GM19463 (cell line): ENCODE measurements around the gene RUFY3.
"Not testable (repeated sequence)": the region's sequence is repeated elsewhere in the genome, so short reads cannot be mapped to it uniquely, and the experiment has no call there.

Experiments used
- ATAC-seq: cut with Tn5 transposase; IDR thresholded peaks from one replicate; pipeline ENCODE4 v1.9.1; 2021; ENCODE audit warnings: mild to moderate bottlenecking, moderate library complexity; ENCODE audit not compliant: unreplicated experiment

The RUFY3 gene, protein sequence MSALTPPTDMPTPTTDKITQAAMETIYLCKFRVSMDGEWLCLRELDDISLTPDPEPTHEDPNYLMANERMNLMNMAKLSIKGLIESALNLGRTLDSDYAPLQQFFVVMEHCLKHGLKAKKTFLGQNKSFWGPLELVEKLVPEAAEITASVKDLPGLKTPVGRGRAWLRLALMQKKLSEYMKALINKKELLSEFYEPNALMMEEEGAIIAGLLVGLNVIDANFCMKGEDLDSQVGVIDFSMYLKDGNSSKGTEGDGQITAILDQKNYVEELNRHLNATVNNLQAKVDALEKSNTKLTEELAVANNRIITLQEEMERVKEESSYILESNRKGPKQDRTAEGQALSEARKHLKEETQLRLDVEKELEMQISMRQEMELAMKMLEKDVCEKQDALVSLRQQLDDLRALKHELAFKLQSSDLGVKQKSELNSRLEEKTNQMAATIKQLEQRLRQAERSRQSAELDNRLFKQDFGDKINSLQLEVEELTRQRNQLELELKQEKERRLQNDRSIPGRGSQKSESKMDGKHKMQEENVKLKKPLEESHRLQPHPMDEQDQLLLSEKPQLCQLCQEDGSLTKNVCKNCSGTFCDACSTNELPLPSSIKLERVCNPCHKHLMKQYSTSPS

DNA sequence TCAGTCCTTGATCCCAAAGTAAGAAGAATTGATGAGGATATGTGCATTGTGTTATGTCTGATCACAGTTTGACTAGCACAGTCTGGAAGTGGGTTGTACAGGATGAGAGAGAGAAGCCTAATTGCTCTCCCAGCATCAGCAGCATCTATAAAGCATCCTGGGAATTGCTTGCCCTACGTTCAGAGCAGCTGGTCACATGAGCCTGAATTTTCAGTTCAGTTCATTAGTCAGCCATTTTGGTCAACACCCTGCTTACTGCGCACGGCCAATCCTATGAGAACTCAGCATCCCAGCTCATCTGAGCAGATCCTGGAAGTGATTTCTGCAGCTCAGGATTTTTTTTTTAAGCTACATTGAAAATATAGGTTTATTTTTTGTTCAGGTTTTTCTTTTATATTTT lies at the start of gene RUFY3:
TSS of gene RUFY3 (plus strand) at position 218 of the 400 bp plus-strand sequence. CDS start 610 bp downstream, outside the sequence.
- ATAC-seq: no peak

DNA sequence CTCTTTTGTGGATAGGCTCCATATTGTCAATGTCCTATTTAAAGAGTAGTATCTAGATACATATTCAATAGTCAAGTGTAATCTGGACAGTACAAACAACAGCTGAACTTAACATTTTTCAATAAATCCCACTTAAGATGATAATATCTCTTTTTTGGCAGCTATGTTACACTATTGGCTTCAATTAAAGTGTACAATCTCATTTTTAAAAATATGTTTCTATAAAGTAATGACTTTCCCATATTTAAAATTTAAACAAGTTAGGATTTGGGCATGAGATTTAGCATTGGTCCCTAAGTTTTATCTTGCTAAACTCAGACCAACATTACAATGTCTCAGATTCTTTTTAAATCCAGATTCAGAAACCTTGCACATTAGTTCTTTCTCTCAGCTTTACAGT lies 47.6 kb upstream of the RUFY3 start:
- no peak for ATAC-seq

DNA sequence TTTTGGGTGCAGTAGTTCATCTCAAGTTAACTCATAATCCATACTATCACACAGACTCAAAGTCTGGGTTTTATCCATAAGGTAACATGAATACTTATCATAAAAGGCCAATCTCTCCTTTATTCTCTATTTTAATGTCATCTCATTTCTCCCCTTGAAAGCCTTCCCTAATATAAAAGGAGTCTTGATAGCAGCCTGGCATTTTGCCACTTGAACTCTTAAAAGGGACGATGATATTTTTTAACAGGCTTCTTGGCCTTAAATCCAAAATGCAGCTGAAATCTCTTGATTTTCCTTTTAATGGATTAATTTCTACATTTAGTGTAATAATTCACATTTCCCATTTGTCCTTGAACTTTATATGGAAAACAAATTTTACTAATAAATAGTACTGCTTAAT lies 47.0 kb upstream of the RUFY3 start:
- no peak for ATAC-seq

DNA sequence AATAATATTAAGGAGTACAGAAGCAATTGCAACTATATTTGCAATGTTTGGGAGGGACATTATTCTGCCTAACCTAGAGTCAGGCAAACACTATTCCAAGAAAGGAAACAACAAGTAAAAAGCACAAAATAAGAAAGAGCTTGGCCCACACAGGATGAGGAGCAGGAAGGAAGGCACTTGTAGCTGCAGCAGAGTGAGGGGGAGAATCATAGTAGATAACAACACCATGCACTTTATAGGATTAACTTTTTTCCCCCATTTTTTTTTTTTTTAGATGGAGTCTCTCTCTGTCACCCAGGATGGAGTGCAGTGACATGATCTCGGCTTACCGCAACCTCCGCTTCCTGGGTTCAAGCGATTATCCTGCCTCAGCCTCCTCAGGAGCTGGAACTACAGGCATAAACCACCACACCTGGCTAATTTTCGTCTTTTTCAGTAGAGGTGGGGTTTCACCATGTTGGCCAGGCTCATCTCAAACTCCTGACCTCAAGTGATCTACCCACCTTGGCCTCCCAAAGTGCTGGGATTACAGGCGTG lies 45.1 kb upstream of the RUFY3 start:
- ATAC-seq: no peak

DNA sequence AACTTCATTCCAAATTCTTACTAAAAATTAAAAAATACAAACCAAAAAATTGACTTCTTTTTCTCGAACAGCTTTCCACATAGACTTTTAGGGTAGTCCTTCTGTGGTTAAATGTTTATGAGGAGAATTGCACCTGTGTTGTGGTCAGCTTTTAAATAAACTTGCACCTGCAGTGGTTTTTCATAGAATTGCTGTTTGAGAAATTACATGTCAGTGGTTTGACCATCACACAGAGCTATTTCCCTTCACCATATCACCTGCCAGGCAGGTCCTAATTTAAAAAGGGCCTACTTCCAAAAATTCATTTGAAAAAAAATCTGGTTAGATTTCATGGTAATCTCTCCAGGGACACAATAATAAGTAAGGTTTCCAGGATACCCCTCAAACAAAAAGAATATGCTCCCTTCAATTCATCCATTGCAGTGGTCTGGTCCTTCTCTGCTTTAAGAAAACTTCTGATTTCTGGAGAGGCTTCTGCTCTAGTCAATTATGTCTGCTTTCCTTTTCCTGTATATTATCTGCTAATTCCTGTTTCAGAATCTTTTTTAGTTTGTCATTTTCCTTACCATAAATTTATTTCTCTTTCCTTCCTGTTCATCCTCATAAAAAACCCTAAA lies 43.3 kb upstream of the RUFY3 start:
- ATAC-seq: peak; percentile 79

DNA sequence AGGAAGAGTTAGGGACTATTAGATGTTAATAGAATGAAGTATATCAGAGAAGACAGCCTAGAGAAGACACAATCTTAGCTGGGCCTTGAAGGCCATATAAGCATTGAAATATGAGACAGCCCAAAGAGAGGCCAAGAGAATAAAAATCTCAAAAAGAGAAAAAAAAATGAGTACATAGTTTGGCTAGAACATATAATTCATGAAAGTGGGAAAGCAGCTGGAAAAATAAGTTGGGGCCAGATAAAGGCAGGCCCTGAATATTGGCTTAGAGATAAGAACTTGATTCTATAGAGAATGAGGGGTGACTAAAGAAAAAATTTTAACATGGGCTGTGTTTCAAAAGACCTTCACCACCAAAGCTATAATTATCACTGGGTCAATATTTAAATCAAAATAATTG lies 40.8 kb upstream of the RUFY3 start:
- ATAC-seq: no peak

DNA sequence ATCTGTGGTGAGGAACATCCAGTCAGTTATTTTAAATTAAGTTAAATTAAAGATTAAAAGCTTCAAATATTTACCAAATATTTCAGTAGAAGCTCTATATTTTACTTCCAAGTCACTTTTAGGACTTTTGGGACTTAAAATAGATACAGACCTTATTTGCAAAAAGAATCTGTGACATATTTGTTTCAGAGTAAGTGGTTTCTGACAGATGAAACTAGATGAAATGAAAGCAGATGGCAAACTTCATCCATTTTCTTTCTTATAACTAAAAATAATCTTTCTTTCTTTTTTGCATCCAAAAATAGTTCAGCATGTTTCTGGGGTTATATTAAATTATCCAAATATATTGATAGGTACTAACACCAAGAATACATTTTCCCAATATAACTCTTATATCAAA lies 40.1 kb upstream of the RUFY3 start:
- no peak for ATAC-seq

DNA sequence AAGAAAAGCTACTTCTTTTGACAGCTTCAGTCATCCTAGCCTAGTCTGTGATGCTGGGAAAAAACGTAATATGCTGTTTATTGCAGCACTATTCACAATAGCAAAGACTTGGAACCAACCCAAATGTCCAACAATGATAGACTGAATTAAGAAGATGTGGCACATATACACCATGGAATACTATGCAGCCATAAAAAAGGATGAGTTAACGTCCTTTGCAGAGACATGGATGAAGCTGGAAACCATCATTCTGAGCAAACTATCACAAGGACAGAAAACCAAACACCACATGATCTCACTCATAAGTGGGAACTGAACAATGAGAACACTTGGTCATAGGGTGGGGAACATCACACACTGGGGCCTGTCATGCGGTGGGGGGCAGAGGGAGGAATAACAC lies 39.6 kb upstream of the RUFY3 start:
- ATAC-seq: not testable (repeated sequence)

DNA sequence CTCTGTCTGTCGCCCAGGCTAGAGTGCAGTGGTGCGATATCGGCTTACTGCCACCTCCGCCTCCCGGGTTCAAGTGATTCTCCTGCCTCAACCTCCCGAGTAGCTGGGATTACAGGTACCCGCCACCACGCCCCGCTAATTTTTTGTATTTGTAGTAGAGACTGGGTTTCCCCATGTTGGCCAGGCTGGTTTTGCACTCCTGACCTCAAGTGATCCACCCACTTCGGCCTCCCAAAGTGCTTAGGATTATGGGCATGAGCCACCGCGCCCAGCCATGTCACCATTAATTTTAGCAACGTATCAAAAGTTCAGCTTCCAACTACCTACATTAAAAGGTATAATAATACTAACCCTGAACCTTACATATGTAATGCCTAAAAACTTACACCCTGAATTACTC lies 34.4 kb upstream of the RUFY3 start:
- no peak for ATAC-seq

DNA sequence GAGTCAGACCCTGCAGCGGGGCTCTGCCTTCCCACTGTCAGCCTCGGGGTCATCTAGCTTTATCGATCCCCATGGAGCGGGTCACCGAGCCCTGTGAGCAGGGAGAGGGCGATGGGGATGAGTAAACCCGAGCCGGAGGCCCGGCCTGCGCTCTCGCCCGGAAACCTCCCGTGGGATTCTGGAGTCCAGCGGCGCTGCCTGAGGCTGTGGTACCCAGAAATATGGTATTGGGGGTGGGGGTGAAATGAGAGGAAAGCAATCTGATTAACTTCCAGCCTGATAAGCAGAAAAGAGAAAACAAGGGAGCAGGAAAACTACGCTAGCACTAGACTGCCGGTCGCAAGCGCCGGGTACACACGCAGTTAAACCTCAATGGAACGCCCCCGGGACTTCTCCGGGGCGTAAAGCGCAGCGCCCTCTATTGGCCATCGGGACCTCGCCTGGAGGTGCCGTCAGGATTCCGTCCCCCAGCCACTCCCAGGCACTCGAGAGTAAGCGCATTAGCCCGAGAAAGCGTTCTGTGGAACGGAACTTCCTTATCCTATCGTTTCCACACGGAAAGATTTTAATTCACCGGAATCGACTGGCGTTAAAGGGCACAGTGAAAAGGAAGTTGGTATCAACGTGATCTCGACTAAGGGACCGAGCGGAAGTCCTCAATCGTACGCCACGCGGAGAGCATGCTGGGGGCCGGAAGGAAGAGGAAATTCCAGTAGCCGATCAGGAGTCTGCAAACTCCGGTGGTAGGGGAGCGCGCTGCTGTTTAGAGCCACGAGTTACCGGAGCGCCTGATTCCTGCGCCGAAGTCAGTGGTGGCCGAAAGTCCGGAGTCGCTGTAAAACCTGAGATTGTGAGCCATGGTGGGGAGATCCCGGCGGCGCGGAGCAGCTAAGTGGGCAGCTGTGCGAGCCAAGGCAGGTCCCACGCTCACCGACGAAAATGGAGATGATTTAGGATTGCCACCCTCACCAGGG lies 33.7 kb upstream of the RUFY3 start, which contains the start of gene UTP3:
TSS of gene UTP3 (plus strand) at position 712 of the 974 bp plus-strand sequence. CDS start at position 858, 146 bp downstream.
- peak; percentile 90 for ATAC-seq

DNA sequence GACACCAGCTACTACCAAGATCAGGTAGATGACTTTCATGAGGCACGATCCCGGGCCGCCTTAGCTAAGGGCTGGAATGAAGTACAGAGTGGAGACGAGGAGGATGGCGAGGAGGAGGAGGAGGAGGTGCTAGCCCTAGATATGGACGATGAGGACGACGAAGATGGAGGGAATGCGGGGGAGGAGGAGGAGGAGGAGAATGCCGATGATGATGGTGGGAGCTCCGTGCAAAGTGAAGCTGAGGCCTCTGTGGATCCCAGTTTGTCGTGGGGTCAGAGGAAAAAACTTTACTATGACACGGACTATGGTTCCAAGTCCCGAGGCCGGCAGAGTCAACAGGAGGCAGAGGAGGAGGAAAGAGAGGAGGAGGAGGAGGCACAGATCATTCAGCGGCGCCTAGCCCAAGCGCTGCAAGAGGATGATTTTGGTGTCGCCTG lies 33.0 kb upstream of the RUFY3 start:
- no peak for ATAC-seq

DNA sequence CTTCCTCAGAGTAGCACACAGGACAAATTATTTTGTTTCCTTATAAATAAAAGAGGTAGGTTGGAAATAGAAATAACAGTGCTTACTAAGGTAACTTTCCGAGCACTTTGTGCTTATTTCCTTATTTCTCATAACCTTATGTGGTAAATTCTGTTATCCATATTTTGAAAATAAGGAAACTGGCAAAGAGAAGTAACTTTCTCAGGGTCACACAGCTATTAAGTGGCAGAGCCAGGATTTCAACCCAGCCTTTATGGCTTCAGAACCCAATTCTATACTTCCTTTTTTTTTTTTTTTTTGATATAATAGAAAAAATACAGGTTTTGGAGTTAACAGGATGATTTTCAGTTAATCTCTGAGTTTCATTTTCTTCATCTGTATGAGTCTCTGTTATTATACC lies 30.1 kb upstream of the RUFY3 start:
- no peak for ATAC-seq

DNA sequence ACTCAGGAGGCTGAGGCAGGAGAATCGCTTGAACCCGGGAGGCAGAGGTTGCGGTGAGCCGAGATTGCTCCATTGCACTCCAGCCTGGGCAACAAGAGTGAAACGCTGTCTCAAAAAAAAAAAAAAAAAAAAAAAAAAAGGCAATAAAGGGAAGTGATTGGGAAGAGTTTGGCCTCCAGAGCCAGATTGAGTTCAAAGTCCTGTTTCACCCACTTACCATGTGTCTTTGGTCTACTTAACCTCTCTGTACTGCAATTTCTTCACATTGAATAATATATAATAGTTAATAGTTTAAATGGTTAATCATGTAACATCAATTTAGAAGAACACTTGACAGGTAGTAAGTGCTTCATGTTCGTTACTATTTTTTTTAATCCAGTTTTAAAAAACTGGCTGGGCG lies 27.1 kb upstream of the RUFY3 start:
- not testable (repeated sequence) for ATAC-seq

DNA sequence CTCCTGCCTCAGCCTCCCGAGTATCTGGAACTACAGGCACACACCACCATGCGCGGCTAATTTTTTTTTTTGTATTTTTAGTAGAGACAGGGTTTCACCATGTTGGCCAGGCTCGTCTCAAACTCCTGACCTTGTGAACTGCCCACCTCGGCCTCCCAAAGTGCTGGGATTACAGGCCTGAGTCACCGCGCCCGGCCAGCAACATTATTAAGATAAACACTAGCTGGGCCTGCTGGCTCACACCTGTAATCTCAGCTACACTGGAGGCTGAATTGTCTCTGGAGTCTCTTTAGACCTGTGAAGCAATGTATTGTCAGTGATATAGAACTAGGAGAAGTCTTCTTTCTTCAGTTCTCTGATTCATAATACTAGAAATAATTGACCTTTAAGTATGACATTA lies 23.3 kb upstream of the RUFY3 start:
- not testable (repeated sequence) for ATAC-seq

DNA sequence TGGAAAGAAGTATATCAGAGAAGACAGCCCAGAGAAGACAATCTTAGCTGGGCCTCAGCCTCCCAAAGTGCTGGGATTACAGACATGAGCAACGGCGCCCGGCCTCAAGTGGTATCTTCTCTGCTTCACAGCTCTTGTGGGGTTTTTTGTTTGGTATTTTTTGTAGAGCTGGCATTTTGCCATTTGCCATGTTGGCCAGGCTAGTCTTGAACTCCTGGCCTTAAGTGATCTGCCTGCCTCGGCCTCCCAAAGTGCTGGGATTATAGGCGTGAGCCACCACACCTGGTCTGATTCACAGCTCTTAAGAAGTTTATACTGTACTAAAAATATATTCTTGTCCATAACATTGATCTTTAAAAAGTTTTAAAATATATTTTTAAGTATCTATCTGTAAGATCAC lies 21.1 kb upstream of the RUFY3 start:
- ATAC-seq: no peak

DNA sequence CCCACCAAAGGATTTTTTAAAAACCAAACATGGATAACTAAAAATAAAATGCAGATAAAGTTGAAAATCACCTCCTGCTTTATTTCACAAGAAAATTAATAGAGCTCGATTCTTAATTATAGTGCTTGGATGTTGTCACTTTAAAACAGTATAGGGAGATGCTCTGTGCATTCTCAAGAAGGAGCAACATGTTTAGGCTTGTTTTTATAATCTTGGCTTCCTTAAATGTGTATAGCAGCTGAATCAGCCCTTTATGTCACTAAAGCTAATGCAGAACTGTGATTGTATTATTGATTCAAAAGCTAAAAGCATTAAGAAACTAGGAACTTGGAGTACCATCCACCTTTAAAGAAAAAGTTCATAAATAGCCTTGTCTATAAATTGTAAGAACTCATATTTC lies 20.5 kb upstream of the RUFY3 start:
- no peak for ATAC-seq

DNA sequence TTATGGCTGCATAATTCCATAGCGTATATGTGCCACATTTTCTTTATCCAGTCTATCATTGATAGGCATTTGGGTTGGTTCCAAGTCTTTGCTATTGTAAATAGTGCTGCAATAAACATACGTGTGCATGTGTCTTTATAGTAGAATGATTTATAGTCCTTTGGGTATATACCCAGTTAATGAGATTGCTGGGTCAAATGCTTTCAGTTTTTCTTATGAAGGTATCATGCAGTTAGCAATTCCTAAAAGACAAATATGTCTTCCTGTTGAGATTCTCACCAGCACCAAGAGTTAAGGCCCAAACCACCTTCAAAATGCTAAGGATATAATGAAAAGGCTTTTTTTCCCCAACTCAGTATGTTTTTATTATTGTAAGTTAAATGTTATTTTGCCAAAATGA lies 19.2 kb upstream of the RUFY3 start:
- not testable (repeated sequence) for ATAC-seq

DNA sequence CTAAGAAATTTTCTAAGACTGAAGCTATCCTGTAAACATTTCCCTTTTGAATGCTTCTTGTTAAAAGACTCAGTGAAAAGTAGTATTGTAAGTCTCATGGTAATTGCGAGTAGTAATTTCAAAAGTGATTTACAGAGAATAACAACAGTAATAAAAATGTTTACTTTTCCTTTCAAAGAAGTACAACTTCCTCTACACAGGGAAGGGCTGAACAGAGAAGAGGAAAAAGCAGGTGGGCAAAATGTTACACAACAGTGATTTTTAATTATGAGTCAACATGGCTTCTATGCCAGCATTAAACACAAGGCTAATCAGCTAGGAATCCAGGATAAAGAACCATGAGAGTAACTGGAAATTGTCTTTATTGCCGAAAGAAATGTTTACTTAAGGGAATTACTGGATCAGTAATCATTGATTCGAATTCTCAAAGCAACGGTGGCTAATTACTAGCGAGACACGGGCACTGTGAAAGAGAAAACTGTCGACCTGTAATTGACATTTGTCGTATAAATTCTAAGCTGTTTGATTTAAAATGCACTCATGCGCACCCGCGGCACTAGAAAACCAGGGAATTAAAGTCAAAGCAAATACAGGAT lies 18.0 kb upstream of the RUFY3 start:
- ATAC-seq: no peak

DNA sequence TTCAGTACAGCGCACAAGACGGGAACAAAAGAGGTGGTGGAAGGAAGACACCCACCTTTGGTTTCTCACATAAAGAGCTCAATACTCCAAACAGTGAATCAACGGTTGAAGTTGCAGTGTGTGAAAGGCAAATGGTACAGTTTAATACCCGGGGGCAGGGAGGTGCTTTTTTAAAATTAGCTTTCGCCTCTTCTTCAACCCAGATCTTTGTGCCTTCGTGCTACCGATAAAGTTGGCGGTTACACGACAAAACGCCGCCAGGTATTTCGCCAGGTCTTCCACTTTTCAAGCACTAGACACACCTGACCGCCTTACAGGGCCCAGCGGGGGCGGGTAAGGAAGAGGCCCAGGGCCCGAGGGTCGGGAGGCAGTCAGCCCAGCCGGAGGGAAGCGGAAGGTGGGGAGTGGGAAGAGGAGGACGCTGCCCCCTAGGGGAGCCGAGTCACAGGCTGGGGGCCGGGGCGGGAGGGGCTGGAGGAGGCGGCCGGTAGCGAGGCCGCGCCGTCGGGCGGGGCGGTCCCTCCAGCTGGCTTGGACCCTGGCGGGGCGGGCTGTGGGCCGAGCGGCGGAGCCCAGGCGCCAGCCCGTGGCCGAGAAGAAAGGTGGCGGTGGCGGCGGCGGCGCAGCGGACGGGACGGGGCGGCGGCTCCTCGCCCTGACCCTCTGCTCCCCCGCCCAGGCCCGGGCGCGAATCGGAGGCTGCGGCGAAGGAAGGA lies 17.4 kb upstream of the RUFY3 start:
- ATAC-seq: peak; percentile 63

DNA sequence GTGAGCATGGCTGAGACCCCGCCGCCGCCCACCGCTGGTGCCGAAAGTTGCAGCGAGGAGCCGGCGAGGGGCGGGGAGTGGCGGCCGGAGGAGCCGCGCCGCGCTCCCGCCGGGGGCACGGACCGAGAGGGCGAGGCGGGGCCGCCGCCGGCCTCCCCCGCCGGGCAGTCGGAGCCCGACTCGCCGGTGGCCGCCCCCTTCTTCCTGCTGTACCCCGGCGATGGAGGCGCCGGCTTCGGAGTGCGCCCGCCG lies 16.9 kb upstream of the RUFY3 start:
- ATAC-seq: peak; percentile 30
